ENCODE measurements around the gene RBMS1. TPM values are rescaled to one million over a fixed set of nuclear protein-coding genes. Genes with fewer than 3 reads are reported as not detected.
"Not testable (repeated sequence)": the region's sequence is repeated elsewhere in the genome, so short reads cannot be mapped to it uniquely, and the experiment has no call there.

RBMS1 gene
- total RNA-seq, 4 donors from 2014 or later: 13.0 to 24.5 (median 14.1) TPM

- TF ChIP-seq POLR2A (IDR thresholded peaks at IDR 0.05) (no peak), CTCF (IDR thresholded peaks at IDR 0.05 in 4 of 5, conservative IDR thresholded peaks at IDR 0.05 in 1 of 5) (no peak)
- peaks cover 75 to 99% of the 10 kb centered on the region in 2 donors for H3K4me1 ChIP-seq
- ATAC-seq: no peak
- no peak for DNase-seq
- peak overlapping the region in 3 of 4 donors; percentile 26 to 41 (median 32) for H3K27ac ChIP-seq
- intact Hi-C loops (cut with DNase I; ENCODE audit: low total_unique reads): no loop called here
- H3K36me3 ChIP-seq: no peaks in the 10 kb centered on the region
- H3K27me3 ChIP-seq: no peaks in the 10 kb centered on the region
- no peaks in the 10 kb centered on the region for H3K9me3 ChIP-seq
- in situ Hi-C loops (cut with MboI; ENCODE audit: low sequenced_read_pairs in 4 of 4): no loop called here
- no peak overlapping the region for H3K4me3 ChIP-seq
Observed at GRCh38 chr2:160371251-160372009, 122.2 kb downstream of the RBMS1 start.

DNA sequence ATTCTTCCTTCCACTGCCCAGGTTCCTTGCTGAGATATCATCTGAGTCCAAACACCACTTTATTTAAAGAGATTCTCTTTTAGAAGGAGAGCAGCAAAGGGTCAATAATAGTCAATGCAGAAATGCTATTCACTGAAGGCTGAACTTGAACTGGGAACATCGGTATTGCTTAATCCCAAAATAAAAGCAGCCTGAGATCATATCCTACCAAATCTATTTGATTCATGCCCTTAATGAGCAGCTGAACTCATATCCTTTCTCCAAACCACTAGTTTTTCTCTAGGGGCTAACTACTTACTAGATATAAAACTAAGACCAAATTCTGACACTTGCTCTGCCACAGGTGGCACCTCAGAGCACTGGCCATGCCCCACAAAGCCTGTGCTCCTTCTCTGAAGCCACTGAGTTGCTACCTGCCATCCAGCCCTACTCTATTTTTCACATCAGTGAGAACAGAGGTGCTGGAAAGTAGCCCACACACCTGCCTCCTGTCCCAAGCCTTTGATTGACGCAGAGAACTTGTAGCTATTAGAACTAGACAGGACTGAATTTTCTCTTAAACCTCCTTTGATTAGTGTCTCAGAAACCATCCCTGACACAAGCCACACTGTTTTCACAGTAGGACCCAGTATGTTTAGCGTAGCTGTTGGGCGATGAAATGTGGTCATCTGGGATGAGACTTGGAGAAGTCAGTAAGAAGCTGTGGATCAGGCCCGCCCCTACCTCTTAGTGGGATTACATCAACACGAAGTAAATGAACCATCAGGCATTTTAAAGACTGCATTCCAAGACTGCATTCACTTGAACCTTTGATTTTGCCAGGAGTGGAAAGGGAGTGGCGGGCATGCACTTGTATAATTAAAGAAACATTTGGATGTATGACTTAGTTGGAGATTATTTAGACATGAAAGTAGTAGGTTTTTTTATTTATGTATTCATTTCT is 124.3 kb downstream of the RBMS1 start:
- H3K4me1 ChIP-seq: peaks cover 78 to 99% of the 10 kb centered on the region in 2 donors

DNA sequence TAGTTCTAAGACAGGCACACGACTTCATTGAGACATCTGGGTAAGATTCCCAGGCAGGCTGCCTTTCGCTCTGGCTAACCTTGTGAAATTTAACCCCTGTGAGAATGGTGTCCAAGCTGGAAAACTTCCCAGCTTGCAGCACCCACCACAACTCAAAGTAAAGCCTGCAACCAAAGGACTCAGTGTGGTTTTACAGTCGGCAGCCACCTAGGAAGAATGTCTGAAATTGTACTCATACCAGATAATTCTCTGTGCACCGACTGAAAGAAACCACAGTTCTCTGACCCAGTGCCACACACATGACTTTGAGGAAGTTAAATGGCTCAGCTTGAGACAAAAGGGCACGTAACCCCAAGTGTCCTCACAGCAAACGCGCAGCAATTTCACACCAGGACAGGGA is 125.7 kb downstream of the RBMS1 start:
- ATAC-seq (peak; percentile 68 to 85), DNase-seq (peak; percentile 37 to 71)
- peak overlapping the region; percentile 8 to 72 (median 40) for H3K27ac ChIP-seq
- H3K36me3 ChIP-seq: no peaks in the 10 kb centered on the region
- in situ Hi-C loops (cut with MboI; ENCODE audit: low sequenced_read_pairs in 4 of 4) (no loop called here), intact Hi-C loops (cut with DNase I; ENCODE audit: low total_unique reads) (no loop called here)
- H3K4me3 ChIP-seq: peak overlapping the region in 2 of 4 donors; percentile 1 to 7
- H3K9me3 ChIP-seq: no peaks in the 10 kb centered on the region
- no peak for TF ChIP-seq POLR2A (IDR thresholded peaks at IDR 0.05)
- no peak for TF ChIP-seq CTCF (IDR thresholded peaks at IDR 0.05 in 4 of 5, conservative IDR thresholded peaks at IDR 0.05 in 1 of 5)
- H3K4me1 ChIP-seq: peaks cover 74 to 90% of the 10 kb centered on the region in 2 donors
- H3K27me3 ChIP-seq: no peaks in the 10 kb centered on the region

More for the DNA sequence above, 124.3 kb downstream of the RBMS1 start:
- in situ Hi-C loops (cut with MboI; ENCODE audit: low sequenced_read_pairs in 4 of 4) (no loop called here), intact Hi-C loops (cut with DNase I; ENCODE audit: low total_unique reads) (no loop called here)
- peak in 1 of 2 donors; percentile 15 for ATAC-seq
- no peaks in the 10 kb centered on the region for H3K27me3 ChIP-seq
- DNase-seq: no peak
- no peaks in the 10 kb centered on the region for H3K9me3 ChIP-seq
- peak overlapping the region; percentile 44 to 72 (median 56) for H3K27ac ChIP-seq
- no peaks in the 10 kb centered on the region for H3K36me3 ChIP-seq
- no peak overlapping the region for H3K4me3 ChIP-seq
- TF ChIP-seq CTCF (IDR thresholded peaks at IDR 0.05 in 4 of 5, conservative IDR thresholded peaks at IDR 0.05 in 1 of 5) (no peak), POLR2A (IDR thresholded peaks at IDR 0.05) (no peak)

GRCh38 chr2:160367139-160367538 is 126.5 kb downstream of the RBMS1 start:
- H3K36me3 ChIP-seq; intact Hi-C loops (cut with DNase I; ENCODE audit: low total_unique reads); ATAC-seq; in situ Hi-C loops (cut with MboI; ENCODE audit: low sequenced_read_pairs in 4 of 4); H3K27me3 ChIP-seq; H3K4me3 ChIP-seq; H3K9me3 ChIP-seq; DNase-seq: not testable (repeated sequence)
- peak overlapping the region in 3 of 4 donors; percentile 20 to 72 (median 60) for H3K27ac ChIP-seq
- peaks cover 71 to 82% of the 10 kb centered on the region in 2 donors for H3K4me1 ChIP-seq

GRCh38 chr2:160366474-160366873 is 127.1 kb downstream of the RBMS1 start:
- H3K4me1 ChIP-seq: peaks cover 71 to 76% of the 10 kb centered on the region in 2 donors
- intact Hi-C loops (cut with DNase I; ENCODE audit: low total_unique reads) (no loop called here), in situ Hi-C loops (cut with MboI; ENCODE audit: low sequenced_read_pairs in 4 of 4) (no loop called here)
- no peaks in the 10 kb centered on the region for H3K27me3 ChIP-seq
- no peaks in the 10 kb centered on the region for H3K9me3 ChIP-seq
- no peaks in the 10 kb centered on the region for H3K36me3 ChIP-seq
- TF ChIP-seq POLR2A (IDR thresholded peaks at IDR 0.05) (no peak), CTCF (IDR thresholded peaks at IDR 0.05 in 4 of 5, conservative IDR thresholded peaks at IDR 0.05 in 1 of 5) (no peak)
- peak overlapping the region in 1 of 4 donors; percentile 11 for H3K4me3 ChIP-seq
- ATAC-seq (no peak), DNase-seq (no peak)
- peak overlapping the region in 3 of 4 donors; percentile 51 to 72 (median 60) for H3K27ac ChIP-seq
